Omental fat pad (tissue), 4 donors: ENCODE results near the gene PROSER1. TPM values are rescaled to one million over a fixed set of nuclear protein-coding genes. Genes with fewer than 3 reads are reported as not detected.

Experiments
- ATAC-seq: fragments of 150-250 bp; one replicate; pipeline ENCODE4 v1.9.1; 2016; ENCODE audit warnings: mild to moderate bottlenecking, moderate library complexity; ENCODE audit not compliant: low FRiP score
- DNase-seq: peaks from one replicate; pipeline ENCODE4 v3.0.0-alpha.2; 2019; ENCODE audit warnings: low spot score
- CTCF ChIP-seq, 3 donors: fragments of 450-650 bp; IDR thresholded peaks; one replicate each; pipeline ENCODE4 v1.5.1; 2016 to 2017; ENCODE audit warnings: antibody characterized with exemption in 3 of 3, mild to moderate bottlenecking in 3 of 3, moderate library complexity in 2 of 3
- total RNA-seq, 4 donors: library from RNA; depleted of rRNA; stranded (reverse); fragments of >200 nt; gene quantifications; one replicate each; pipeline ENCODE4 v1.1.0, GENCODE V29; 2016

The PROSER1 gene
- total RNA-seq, 4 donors from 2014 or later: 8.4 to 28.6 (median 20.9) TPM

GRCh38 chr13:39054112-39054511 is 16.2 kb upstream of the PROSER1 start:
- DNase-seq: no peak
- no peak for TF ChIP-seq CTCF (IDR thresholded peaks at IDR 0.05)
- ATAC-seq: no peak

GRCh38 chr13:39052944-39053343 is 15.1 kb upstream of the PROSER1 start:
- DNase-seq (no peak), ATAC-seq (no peak)
- TF ChIP-seq CTCF (IDR thresholded peaks at IDR 0.05): no peak

GRCh38 chr13:39051157-39051556 is 13.3 kb upstream of the PROSER1 start:
- no peak for DNase-seq
- TF ChIP-seq CTCF (IDR thresholded peaks at IDR 0.05): no peak
- no peak for ATAC-seq

GRCh38 chr13:39049274-39049673 is 11.4 kb upstream of the PROSER1 start:
- no peak for TF ChIP-seq CTCF (IDR thresholded peaks at IDR 0.05)
- ATAC-seq: no peak
- no peak for DNase-seq

- ATAC-seq (no peak), DNase-seq (no peak)
- no peak for TF ChIP-seq CTCF (IDR thresholded peaks at IDR 0.05)
Measured at GRCh38 chr13:39048806-39049205, 10.9 kb upstream of the PROSER1 start.

- DNase-seq: no peak
- ATAC-seq: no peak
- TF ChIP-seq CTCF (IDR thresholded peaks at IDR 0.05): no peak
Measured at GRCh38 chr13:39047560-39047959, 9.7 kb upstream of the PROSER1 start.

GRCh38 chr13:39044536-39044935 is 6.6 kb upstream of the PROSER1 start:
- DNase-seq (no peak), ATAC-seq (no peak)
- TF ChIP-seq CTCF (IDR thresholded peaks at IDR 0.05): no peak
